Measurements from ENCODE around the gene LZTS2.

LZTS2 gene

GRCh38 chr10:100987685-100988049, 11.9 kb upstream of the LZTS2 start:
- peak overlapping the region in 1 of 2 donors; percentile 85 for H3K27ac ChIP-seq
- peak overlapping the region; percentile 98 for H3K4me3 ChIP-seq
- TF ChIP-seq CTCF (IDR thresholded peaks at IDR 0.05) = no peak
- no peak for DNase-seq (ENCODE audit: low spot score)

- peak overlapping the region; percentile 98 for H3K4me3 ChIP-seq
- no peak overlapping the region for H3K27ac ChIP-seq
- no peak for DNase-seq (ENCODE audit: low spot score)
- TF ChIP-seq CTCF (IDR thresholded peaks at IDR 0.05) = no peak
These were observed 11.4 kb upstream of the LZTS2 start for GRCh38 chr10:100988166-100988565.

GRCh38 chr10:100989088-100989487, 10.5 kb upstream of the LZTS2 start:
- TF ChIP-seq CTCF (IDR thresholded peaks at IDR 0.05) = no peak
- H3K27ac ChIP-seq = no peak overlapping the region
- no peak overlapping the region for H3K4me3 ChIP-seq
- DNase-seq (ENCODE audit: low spot score) = no peak

- DNase-seq (ENCODE audit: low spot score) = no peak
- TF ChIP-seq CTCF (IDR thresholded peaks at IDR 0.05) = peak; percentile 68
- Histone ChIP-seq H3K27ac (no peak overlapping the region), H3K4me3 (no peak overlapping the region)
These were observed 5.5 kb upstream of the LZTS2 start for GRCh38 chr10:100993986-100994708.

- Histone ChIP-seq H3K27ac (no peak overlapping the region), H3K4me3 (no peak overlapping the region)
- no peak for TF ChIP-seq CTCF (IDR thresholded peaks at IDR 0.05)
- no peak for DNase-seq (ENCODE audit: low spot score)
These were observed 4.4 kb upstream of the LZTS2 start for GRCh38 chr10:100995181-100995580.

GRCh38 chr10:100996678-100997359, 2.8 kb upstream of the LZTS2 start:
- Histone ChIP-seq H3K4me3 (peak overlapping the region; percentile 85), H3K27ac (peak overlapping the region; percentile 99 to 100)
- no peak for TF ChIP-seq CTCF (IDR thresholded peaks at IDR 0.05)
- no peak for DNase-seq (ENCODE audit: low spot score)

All from coronary artery (tissue), 2 donors.